ENCODE results near the gene GYG1.
A peak's percentile ranks its signal among the peaks of the same experiment; 100 is the strongest.

Gene GYG1

GRCh38 chr3:149019580-149019979 lies 28.2 kb downstream of the GYG1 start:
- DNase-seq: no peak

DNA sequence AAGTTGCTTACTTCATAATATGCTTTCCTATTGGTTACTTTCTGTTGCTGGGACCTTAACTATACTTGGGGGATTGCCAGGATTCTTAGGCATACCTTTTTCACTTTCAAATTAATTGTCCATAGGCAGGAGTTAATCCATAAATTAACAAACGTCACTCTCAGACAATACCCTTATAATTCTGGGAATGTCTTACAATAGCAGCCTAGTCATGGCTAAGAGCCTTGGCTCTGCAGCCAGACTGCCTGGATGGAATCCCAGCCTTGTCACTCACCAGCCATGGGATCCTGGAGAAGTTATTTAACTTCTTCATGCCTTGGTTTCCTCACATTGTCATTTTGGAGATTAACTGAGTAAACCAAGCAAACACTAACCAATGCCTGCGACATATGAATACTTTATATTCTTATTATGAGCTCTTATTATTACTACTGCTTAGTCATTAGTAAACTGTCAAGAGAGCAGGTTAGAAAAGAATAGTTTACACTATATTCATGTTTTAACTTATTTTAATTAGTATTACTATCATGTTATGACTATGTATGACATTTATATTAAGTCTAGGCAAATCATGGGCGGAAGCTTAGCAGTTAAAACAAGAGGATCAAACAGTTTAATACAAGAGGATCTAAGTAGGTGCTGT lies 29.0 kb downstream of the GYG1 start:
- no peak for DNase-seq

- no peak for DNase-seq
Measured at GRCh38 chr3:149020839-149021252, 29.5 kb downstream of the GYG1 start.

GRCh38 chr3:149021830-149022229 lies 30.5 kb downstream of the GYG1 start:
- DNase-seq: no peak

- DNase-seq: no peak
Measured at GRCh38 chr3:149023951-149024350, 32.6 kb downstream of the GYG1 start.

DNA sequence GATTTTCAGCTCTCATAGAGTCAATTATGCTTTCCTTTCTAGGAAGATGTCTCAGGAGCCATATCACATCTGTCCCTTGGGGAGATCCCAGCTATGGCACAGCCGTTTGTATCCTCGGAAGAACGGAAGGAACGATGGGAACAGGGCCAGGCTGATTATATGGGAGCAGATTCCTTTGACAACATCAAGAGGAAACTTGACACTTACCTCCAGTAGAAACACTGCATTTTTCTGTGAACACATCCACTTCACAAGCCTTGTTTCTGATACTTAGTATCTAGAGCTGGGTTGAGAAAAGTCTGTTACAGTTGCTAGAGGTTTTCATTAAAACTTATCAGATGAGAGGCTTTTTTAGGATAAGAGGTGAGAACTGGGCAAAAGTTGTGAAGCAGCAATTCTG lies 35.4 kb downstream of the GYG1 start:
- DNase-seq: no peak

- DNase-seq: no peak
Measured at GRCh38 chr3:149031096-149031495, 39.8 kb downstream of the GYG1 start.

GRCh38 chr3:149037684-149038083 lies 46.3 kb downstream of the GYG1 start:
- DNase-seq: no peak

DNA sequence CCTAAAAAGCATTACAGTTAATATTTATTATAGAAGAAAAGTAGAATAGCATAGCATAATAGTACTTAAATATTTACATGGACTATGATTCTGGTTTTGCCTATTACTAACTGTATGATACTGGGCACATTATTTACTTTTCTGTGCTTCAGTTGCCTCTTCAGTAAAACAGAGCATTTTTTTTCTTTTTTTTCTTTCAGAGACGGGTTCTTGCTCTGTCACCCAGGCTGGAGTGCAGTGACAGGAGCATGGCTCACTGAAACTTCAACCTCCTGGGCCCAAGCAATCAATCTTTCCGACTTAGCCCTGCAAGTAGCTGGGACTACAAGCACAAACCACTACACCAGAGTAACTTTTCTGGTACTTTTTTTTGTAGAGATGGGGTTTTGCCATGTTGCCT lies 47.0 kb downstream of the GYG1 start:
- DNase-seq: no peak

DNA sequence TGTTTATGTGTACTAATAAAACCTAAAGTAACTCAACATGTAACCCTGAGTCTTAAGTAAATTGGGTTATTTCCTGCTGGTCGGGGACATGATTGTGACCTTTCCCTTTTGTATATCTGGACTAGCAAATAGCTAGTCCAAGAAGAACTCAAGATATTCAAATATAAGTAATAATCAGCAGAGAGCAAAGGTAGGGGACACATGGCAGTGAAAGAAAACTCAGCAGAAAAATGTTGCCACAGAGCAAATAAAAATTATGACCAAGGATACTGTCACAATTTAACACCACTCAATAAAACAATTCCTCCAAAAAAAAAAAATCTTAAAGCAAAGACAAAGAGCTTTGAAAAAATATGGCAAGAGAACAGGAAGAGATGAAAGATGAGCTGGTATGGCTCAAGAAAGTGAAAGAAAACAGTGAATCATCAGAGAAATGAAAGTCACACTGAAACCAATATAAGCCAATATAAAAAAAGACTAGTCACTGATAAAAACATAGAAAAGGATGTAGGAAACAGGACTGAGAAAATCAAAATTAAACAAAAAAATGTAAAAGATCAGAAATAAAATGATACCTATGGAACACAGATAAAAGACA lies 51.5 kb downstream of the GYG1 start:
- peak; percentile 58 for DNase-seq

DNA sequence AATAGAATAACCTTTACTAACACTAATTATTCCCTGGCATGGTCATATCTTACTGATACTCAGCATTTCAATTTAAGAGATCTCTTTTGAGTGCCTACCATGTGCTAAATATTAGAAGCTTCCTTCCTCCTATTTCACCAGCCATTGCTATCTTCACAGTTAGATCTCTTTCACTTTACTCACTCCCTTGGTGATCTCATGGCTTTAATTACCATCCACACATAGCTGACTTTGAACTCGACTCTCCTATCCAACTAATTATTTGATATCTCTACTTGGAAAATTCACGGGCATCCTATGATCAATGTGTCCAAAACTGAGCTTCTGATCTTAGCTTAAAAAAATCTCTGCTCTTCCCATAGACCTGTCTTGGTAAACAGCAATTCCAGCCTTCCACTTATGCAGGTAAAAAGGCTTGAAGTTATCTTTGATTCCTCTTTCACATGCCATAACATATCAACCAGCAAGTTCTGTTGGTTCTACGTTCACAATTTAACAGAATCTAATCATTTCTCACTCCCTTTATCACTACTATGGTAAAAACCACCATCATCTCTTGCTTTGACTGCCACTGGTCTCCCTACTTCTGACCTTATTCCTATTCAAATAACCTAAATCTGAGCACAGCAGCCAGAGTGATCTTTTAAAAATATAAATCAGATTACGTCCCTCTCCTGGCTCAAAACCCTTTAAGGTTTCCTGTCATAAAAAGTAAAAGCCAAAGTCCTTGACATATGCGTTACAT lies 53.2 kb downstream of the GYG1 start:
- peak; percentile 20 for DNase-seq

DNA sequence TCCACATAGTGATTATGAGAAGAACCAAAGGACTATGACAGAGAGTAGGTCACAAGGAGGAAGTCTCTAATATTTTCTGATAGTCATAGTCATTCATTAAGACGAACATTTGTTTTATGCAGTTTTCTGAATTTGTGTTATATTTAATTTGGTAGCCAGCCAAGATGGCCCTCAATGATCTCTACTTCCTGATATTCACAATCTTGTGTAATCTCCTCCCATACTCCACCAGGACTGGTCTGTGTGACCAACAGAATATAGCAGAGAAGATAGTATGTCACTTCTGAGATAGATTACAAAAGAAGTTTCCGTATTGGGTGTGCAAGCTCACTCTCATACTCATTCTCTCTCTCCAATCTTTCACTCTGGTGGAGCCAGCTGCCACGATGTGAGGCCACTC lies 64.2 kb downstream of the GYG1 start:
- no peak for DNase-seq

DNA sequence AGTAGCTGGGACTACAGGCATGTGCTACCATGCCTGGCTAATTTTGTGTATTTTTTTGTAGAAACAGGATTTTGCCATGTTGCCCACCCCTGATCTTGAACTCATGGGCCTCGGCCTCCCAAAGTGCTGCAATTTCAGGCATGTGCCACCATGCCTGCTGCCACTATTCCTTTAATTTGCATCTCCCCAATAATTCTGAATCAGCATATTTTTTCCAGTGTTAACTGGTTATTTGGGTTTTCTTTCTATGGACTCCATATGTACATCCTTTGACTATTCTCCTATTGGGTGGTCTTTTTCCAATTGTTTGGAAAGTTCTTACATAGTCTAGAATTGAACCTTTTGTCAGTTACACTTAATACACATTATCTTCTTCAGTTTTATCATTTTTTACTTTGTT lies 66.9 kb downstream of the GYG1 start:
- no peak for DNase-seq

DNA sequence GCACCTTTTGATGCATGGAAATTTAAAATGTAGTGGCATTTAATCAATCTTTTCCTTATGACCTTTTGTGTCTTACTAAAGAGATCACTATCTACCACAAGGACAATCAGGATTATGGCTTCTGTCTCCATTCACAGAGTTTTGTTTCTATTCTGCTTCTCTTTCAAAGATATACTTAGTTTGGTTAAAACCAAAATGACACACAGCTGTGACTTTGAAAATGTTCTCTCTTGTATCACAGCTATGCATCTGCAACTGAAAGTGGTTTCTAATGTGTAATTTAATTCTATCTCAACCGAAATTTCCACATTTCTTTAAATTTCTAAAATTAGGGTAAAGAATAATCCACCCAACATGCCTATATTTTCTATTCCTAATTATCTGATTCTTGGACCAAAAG lies 67.3 kb downstream of the GYG1 start:
- no peak for DNase-seq

DNA sequence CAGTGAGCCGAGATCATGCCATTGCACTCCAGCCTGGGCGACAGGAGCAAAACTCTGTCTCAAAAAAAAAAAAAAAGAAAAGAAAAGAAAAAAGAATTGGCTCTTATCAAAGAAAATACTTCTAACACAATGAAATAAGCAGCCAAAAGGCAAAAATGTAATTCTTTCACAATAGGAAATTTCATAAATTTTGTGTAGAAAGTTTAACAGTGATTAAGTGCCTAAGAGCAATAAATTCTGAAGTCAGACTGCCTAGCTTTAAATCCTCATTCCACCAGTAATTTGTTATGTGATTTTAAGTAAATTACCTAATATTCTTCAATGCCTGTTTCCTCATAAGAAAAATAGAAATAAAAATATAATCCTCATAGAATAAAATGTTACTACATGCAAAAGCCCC lies 70.4 kb downstream of the GYG1 start:
- DNase-seq: no peak

DNA sequence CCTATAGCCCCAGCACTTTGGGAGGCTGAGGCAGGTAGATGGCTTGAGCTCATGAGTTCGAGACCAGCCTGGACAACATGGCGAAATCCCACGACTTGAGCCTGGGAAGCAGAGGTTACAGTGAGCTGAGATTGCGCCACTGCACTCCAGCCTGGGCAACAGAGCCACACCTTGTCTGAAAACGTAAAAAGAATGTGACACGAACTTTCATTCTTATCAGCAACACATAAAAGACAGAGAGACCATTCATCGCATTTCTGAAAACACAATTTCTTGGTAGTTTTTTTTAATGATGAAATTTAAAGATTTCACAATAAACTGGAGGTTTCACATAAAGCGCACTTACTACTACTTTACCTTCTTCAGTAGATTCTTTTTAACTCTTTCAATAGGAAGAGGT lies 76.5 kb downstream of the GYG1 start:
- DNase-seq: no peak
